NB4 (cell line): Measurements from ENCODE around the gene RPL10A.
"Not testable (repeated sequence)": the region's sequence is repeated elsewhere in the genome, so short reads cannot be mapped to it uniquely, and the experiment has no call there.

ENCODE experiments used
- DNase-seq: peaks from one replicate; pipeline ENCODE4 v3.0.0; 2010; ENCODE audit warnings: low read depth
- H3K4me3 ChIP-seq: one replicate; pipeline ENCODE4 v1.5.1; 2011; ENCODE audit warnings: mild to moderate bottlenecking, low read depth, low read length, moderate library complexity
- MAX ChIP-seq: IDR thresholded peaks from 2 replicates; pipeline ENCODE4 v1.6.1; 2011; ENCODE audit warnings: low read depth, low read length
- MYC ChIP-seq: IDR thresholded peaks from 2 replicates; pipeline ENCODE4 v1.6.1; 2011; ENCODE audit warnings: low read depth, low read length
- POLR2A ChIP-seq: IDR thresholded peaks from 2 replicates; pipeline ENCODE4 v1.6.1; 2011; ENCODE audit warnings: mild to moderate bottlenecking; ENCODE audit not compliant: insufficient read length; ENCODE audit errors: extremely low read depth
- TF ChIP-seq, protein P1 (sequence below): IDR thresholded peaks from one replicate; pipeline ENCODE4 v1.5.1; 2012; ENCODE audit warnings: low read depth, low read length

Gene RPL10A

GRCh38 chr6:35427435-35427834 lies 40.8 kb upstream of the RPL10A start:
- H3K4me3 ChIP-seq, result no peak overlapping the region

DNA sequence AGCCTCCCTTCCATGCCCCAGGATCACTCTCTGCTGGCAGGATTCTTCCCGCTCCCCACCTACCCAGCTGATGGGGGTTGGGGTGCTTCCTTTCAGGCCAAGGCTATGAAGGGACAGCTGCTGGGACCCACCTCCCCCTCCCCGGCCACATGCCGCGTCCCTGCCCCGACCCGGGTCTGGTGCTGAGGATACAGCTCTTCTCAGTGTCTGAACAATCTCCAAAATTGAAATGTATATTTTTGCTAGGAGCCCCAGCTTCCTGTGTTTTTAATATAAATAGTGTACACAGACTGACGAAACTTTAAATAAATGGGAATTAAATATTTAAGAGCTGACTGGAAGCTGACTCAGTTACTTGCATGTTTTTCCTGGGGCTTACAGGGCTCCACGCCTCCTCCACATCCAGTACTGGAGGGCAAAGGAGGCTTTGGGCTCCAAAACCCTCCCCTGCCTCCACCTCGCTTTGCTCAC lies 40.3 kb upstream of the RPL10A start:
- no peak for TF ChIP-seq POLR2A
- no peak for TF ChIP-seq MAX
- TF ChIP-seq MYC, result no peak
- TF ChIP-seq, protein P1, sequence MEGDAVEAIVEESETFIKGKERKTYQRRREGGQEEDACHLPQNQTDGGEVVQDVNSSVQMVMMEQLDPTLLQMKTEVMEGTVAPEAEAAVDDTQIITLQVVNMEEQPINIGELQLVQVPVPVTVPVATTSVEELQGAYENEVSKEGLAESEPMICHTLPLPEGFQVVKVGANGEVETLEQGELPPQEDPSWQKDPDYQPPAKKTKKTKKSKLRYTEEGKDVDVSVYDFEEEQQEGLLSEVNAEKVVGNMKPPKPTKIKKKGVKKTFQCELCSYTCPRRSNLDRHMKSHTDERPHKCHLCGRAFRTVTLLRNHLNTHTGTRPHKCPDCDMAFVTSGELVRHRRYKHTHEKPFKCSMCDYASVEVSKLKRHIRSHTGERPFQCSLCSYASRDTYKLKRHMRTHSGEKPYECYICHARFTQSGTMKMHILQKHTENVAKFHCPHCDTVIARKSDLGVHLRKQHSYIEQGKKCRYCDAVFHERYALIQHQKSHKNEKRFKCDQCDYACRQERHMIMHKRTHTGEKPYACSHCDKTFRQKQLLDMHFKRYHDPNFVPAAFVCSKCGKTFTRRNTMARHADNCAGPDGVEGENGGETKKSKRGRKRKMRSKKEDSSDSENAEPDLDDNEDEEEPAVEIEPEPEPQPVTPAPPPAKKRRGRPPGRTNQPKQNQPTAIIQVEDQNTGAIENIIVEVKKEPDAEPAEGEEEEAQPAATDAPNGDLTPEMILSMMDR, result no peak
- no peak overlapping the region for H3K4me3 ChIP-seq
- no peak for DNase-seq

More at GRCh38 chr6:35427435-35427834, 40.8 kb upstream of the RPL10A start:
- TF ChIP-seq, protein P1, result no peak
- TF ChIP-seq MAX (no peak), POLR2A (no peak), MYC (no peak)
- no peak for DNase-seq

DNA sequence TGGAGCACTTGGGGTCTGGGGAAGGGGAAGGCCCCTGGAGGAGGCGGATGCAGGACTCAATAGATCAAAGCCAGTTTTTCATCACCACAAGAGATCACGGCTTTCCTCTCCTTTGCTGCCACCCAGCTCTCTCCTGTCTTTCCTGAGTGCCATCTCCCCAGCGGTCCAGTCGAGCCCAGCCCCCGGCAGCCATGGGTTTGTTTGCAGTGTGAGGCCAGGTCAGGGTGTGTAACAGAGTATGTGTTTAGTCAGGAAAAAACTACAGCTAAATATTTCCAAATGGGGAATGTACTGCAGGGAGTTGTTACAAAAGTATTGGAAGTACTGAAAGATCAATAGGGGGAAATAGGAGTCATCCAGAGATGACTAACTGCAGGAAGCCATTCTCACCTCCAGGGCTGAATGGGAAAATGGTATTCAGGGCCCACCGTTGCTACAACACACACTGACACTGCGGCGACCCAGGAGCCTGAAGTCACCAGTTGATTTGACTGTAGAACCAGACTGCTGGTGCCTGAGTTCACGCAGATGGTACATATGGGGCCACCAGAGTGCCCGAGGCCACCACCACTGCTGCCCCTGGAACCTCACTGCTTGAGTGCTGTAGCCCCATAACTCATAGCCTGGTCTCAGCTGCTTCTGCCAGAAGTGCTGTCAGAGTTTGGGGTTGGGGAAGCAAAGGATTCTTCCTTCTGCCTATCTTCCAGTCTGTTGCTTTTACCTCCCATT lies 39.6 kb upstream of the RPL10A start:
- DNase-seq, result no peak
- no peak overlapping the region for H3K4me3 ChIP-seq
- TF ChIP-seq, protein P1, result no peak
- TF ChIP-seq POLR2A (no peak), MYC (no peak), MAX (no peak)

DNA sequence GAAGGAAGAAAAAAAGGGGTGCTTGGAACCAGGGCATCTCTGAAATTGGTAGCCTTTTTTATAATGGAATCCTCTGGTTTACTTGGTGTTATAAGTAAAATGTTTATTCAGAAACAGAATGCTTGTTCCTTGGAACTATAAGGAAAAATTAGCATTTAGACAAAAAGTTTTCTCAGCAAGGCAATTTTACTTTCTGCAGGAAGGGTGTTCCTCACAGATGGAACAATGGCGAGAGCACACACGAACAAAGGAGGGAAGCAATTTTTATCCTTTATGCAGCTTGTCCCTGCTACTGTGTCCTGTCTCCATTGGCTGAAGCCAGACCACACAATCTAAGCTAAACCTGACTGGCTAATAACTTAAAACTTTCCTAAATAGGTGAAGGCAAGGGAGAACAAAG lies 38.7 kb upstream of the RPL10A start:
- TF ChIP-seq, protein P1, result no peak
- TF ChIP-seq MAX, result no peak
- TF ChIP-seq MYC, result no peak
- TF ChIP-seq POLR2A, result no peak
- peak; percentile 33 for DNase-seq
- H3K4me3 ChIP-seq, result no peak overlapping the region

DNA sequence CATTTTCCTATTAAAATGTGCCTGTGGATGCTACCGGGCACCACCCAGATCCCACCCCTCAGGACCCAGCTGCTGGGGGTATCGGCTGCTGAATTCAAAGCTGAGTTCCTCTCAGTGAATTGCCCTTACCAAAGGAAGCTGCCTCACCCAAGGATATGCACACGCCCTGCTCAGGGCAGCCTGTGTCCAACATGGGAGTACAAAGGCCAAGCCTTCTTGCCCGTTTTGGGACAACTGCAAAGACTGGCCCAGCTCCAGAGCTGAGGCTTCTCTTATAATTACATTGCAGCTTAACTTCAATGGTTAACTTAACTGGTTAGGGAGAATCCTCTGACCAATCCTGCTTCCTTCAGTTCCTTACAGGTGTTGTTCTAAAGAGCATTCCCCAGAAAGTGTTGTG lies 35.9 kb upstream of the RPL10A start:
- DNase-seq, result no peak
- no peak for TF ChIP-seq MAX
- TF ChIP-seq, protein P1, result no peak
- no peak for TF ChIP-seq MYC
- no peak for TF ChIP-seq POLR2A
- H3K4me3 ChIP-seq, result no peak overlapping the region

DNA sequence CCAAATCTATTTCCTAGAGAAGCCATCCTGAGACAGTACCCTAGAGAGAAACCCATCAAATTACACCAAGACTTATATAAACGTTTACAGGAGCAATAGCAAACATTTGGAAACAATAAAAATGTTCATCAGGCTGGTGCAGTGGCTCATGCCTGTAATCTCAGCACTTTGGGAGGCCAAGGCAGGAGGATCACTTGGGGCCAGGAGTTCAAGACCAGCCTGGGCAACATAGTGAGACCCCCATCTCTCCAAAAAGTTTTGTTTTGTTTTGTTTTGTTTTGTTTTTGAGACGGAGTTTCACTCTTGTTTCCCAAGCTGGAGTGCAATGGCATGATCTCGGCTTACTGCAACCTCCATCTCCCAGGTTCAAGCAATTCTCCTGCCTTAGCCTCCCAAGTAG lies 35.5 kb upstream of the RPL10A start:
- not testable (repeated sequence) for H3K4me3 ChIP-seq, DNase-seq
